GM12878 (cell line): ENCODE measurements around the gene C10orf90. TPM values are rescaled to one million over a fixed set of nuclear protein-coding genes. Genes with fewer than 3 reads are reported as not detected.

Experiments
- ATAC-seq: fragments of 200-7000 bp; cut with Tn5 transposase; 3 replicates; pipeline ENCODE4 v1.9.1; 2020; ENCODE audit warnings: mild to moderate bottlenecking, moderate library complexity
- BruUV-seq: library from RNA; stranded (reverse); fragments of 400-500 nt; replicated peaks from 2 replicates; lab custom pipeline; 2021; lab: Mats Ljungman, UMichigan
- CTCF ChIA-PET: fragments of 300-600 bp; sonication (Branson Sonifier 250); formaldehyde crosslinking; extraction: SDS; loops from one replicate; lab custom pipeline; 2021; ENCODE audit warnings: inconsistent platforms; lab: Yijun Ruan, JAX
- POLR2A ChIA-PET: fragments of 350-600 bp; formaldehyde crosslinking; extraction: SDS; loops from one replicate; lab custom pipeline; 2021; ENCODE audit warnings: inconsistent platforms; lab: Charles Lee
- RAD21 ChIA-PET: fragments of 300-600 bp; sonication (Branson Sonifier 250); formaldehyde crosslinking; loops from one replicate; lab custom pipeline; 2023; ENCODE audit warnings: antibody characterized with exemption; ENCODE audit not compliant: unreplicated experiment; lab: Charles Lee
- SMC1A ChIA-PET: fragments of 300-600 bp; sonication (Branson Sonifier 250); formaldehyde crosslinking; loops from one replicate; lab custom pipeline; 2023; ENCODE audit not compliant: unreplicated experiment, uncharacterized antibody; lab: Charles Lee
- DNase-seq: peaks from one replicate; pipeline ENCODE4 v3.0.0-alpha.2; 2011; ENCODE audit warnings: low read depth, low spot score
- FAIRE-seq: peaks from 3 replicates; lab custom pipeline; 2011; peaks lifted over from hg19 to GRCh38; lab: Jason Lieb, UNC
- H2AFZ ChIP-seq: 2 replicates; pipeline ENCODE4 v1.6.0; 2011; ENCODE audit warnings: low read depth, low read length, control low read depth; ENCODE audit not compliant: control insufficient read depth
- H3K27ac ChIP-seq: 2 replicates; pipeline ENCODE4 v1.5.1; 2011; ENCODE audit warnings: control low read depth; ENCODE audit not compliant: control insufficient read depth, insufficient read depth
- H3K27me3 ChIP-seq, 2 experiments: replicated peaks in 1 of 2; 2 replicates each; pipeline versions ENCODE4 v1.6.0 to v1.6.1; 2011; ENCODE audit warnings: low read length in 1 of 2; ENCODE audit not compliant: control insufficient read depth in 2 of 2, insufficient read depth in 2 of 2
- H3K36me3 ChIP-seq, 2 experiments: 2 replicates each; pipeline ENCODE4 v1.5.1; 2011; ENCODE audit warnings: low read length in 1 of 2; ENCODE audit not compliant: control insufficient read depth in 2 of 2, insufficient read depth in 2 of 2
- H3K4me1 ChIP-seq: 2 replicates; pipeline ENCODE4 v1.6.1; 2011; ENCODE audit warnings: mild to moderate bottlenecking, low read length, moderate library complexity, mixed read lengths; ENCODE audit not compliant: control insufficient read depth, insufficient read depth
- H3K4me2 ChIP-seq: 2 replicates; pipeline ENCODE4 v1.6.0; 2011; ENCODE audit warnings: control low read depth; ENCODE audit not compliant: control insufficient read depth, insufficient read depth
- H3K4me3 ChIP-seq: fragments of 200-600 bp; sonication (generic); 2 replicates; pipeline ENCODE4 v1.5.1; 2016
- H3K79me2 ChIP-seq: 2 replicates; pipeline ENCODE4 v1.6.0; 2011; ENCODE audit warnings: low read length; ENCODE audit not compliant: control insufficient read depth, insufficient read depth
- H3K9ac ChIP-seq: 2 replicates; pipeline ENCODE4 v1.8.0; 2011; ENCODE audit warnings: low read length, control low read depth, mixed read lengths; ENCODE audit not compliant: control insufficient read depth, insufficient read depth
- H3K9me3 ChIP-seq: replicated peaks from 3 replicates; pipeline ENCODE4 v1.5.1; 2011; ENCODE audit warnings: mild to moderate bottlenecking, low read length; ENCODE audit not compliant: control insufficient read depth, insufficient read depth
- H4K20me1 ChIP-seq: 2 replicates; pipeline ENCODE4 v1.6.0; 2011; ENCODE audit not compliant: control insufficient read depth, insufficient read depth
- ASH2L ChIP-seq: fragments of 300-600, 200-600 bp; sonication (generic); IDR thresholded peaks from 2 replicates; pipeline ENCODE4 v1.6.1; 2017; ENCODE audit warnings: low read depth, mild to moderate bottlenecking, borderline replicate concordance
- BRCA1 ChIP-seq: IDR thresholded peaks from 2 replicates; pipeline ENCODE4 v1.6.1; 2011; ENCODE audit warnings: low read depth, low read length, improper control_type of control experiment
- EED ChIP-seq: sonication (generic); IDR thresholded peaks from 2 replicates; pipeline ENCODE4 v1.6.1; 2016; ENCODE audit warnings: antibody characterized with exemption, low read depth
- FOXM1 ChIP-seq: IDR thresholded peaks from 2 replicates; pipeline ENCODE4 v1.6.1; 2012; ENCODE audit warnings: low read depth, mild to moderate bottlenecking, inconsistent platforms, low read length, moderate library complexity
- IKZF2 ChIP-seq, 2 experiments: fragments of 450-650 bp; IDR thresholded peaks; 2 replicates each; pipeline ENCODE4 v1.6.1; 2017; ENCODE audit warnings: mild to moderate bottlenecking in 2 of 2, moderate library complexity in 2 of 2
- IRF4 ChIP-seq: IDR thresholded peaks from 2 replicates; pipeline ENCODE4 v1.6.1; 2011; ENCODE audit warnings: low read depth, low read length
- MAX ChIP-seq: IDR thresholded peaks from 2 replicates; pipeline ENCODE4 v1.6.1; 2012; ENCODE audit warnings: low read depth, low read length, improper control_type of control experiment
- MEF2B ChIP-seq: fragments of 450-650 bp; IDR thresholded peaks from 2 replicates; pipeline ENCODE4 v1.6.1; 2018; ENCODE audit warnings: mild to moderate bottlenecking, moderate library complexity; ENCODE audit not compliant: partially characterized antibody, poor library complexity, severe bottlenecking
- MXI1 ChIP-seq: fragments of 150-350 bp; IDR thresholded peaks from 2 replicates; pipeline ENCODE4 v1.6.1; 2011; ENCODE audit warnings: low read depth, mild to moderate bottlenecking, inconsistent platforms, low read length, improper control_type of control experiment
- NKRF ChIP-seq: fragments of 450-650 bp; conservative IDR thresholded peaks from 2 replicates; pipeline ENCODE4 v1.6.1; 2017; ENCODE audit warnings: mild to moderate bottlenecking, moderate library complexity
- NR2F1 ChIP-seq: fragments of 450-650 bp; conservative IDR thresholded peaks from 2 replicates; pipeline ENCODE4 v1.6.1; 2017; ENCODE audit warnings: mild to moderate bottlenecking
- PAX5 ChIP-seq: IDR thresholded peaks from 2 replicates; pipeline ENCODE4 v1.6.1; 2011; ENCODE audit warnings: low read depth, low read length, borderline replicate concordance
- POU2F2 ChIP-seq: IDR thresholded peaks from 3 replicates; pipeline ENCODE4 v1.6.1; 2011; ENCODE audit warnings: low read depth, mild to moderate bottlenecking, low read length, borderline replicate concordance
- RAD21 ChIP-seq: IDR thresholded peaks from 2 replicates; pipeline ENCODE4 v1.6.1; 2011; ENCODE audit warnings: mild to moderate bottlenecking, low read depth, low read length, moderate library complexity; ENCODE audit not compliant: insufficient read depth
- REST ChIP-seq: IDR thresholded peaks from 2 replicates; pipeline ENCODE4 v1.6.1; 2012; ENCODE audit warnings: mild to moderate bottlenecking, low read depth, low read length
- SMAD1 ChIP-seq: fragments of 450-650 bp; IDR thresholded peaks from 2 replicates; pipeline ENCODE4 v1.6.1; 2018; ENCODE audit warnings: mild to moderate bottlenecking, low read depth; ENCODE audit not compliant: partially characterized antibody
- WGBS: methylation state at CpG from one replicate; pipeline ENCODE4 v1.1.6; 2016; ENCODE audit warnings: low lambda C conversion rate; ENCODE audit not compliant: insufficient replicate concordance, insufficient coverage; ENCODE audit errors: missing lambda C conversion rate; 5-methylcytosine and 5-hydroxymethylcytosine counted together
- in situ Hi-C: fragments of 300-500 bp; cut with MboI; formaldehyde crosslinking; loops from 9 replicates; pipeline ENCODE4 v1.14.3; 2018; ENCODE audit warnings: mixed read lengths
- intact Hi-C: fragments of 100-400 bp; cut with micrococcal nuclease; formaldehyde crosslinking; loops from one replicate; pipeline ENCODE4 v1.14.2; 2022; ENCODE audit not compliant: unreplicated experiment
- polyA plus RNA-seq, 11 experiments: library from polyadenylated mRNA; depleted of rRNA in 4 of 11; unstranded in 6 of 11; stranded (reverse) in 5 of 11; fragments of >200 nt; fragmentation: Nextera tagmentation in 4 of 11; fragmentation: Illumina TruSeq in 1 of 11; extraction: Ambion mirVana in 4 of 11; extraction: Trizol in 1 of 11; gene quantifications; 1 replicate in 1 of 11; 2 replicates in 10 of 11; pipeline versions ENCODE4 v1.2.1 to v1.2.3, GENCODE V29; 2011 to 2016; ENCODE audit warnings: inconsistent platforms in 2 of 11, missing spikeins in 2 of 11, low read depth in 1 of 11
- total RNA-seq, 4 experiments: library from RNA; depleted of rRNA in 3 of 4; stranded (reverse); fragments of >200 nt in 3 of 4; fragmentation: Illumina TruSeq in 1 of 4; extraction: Trizol in 1 of 4; gene quantifications; 2 replicates each; pipeline versions ENCODE4 v1.2.1 to v1.2.3, GENCODE V29; 2013 to 2021
- TF ChIP-seq, protein P1 (sequence below): fragments of 450-650 bp; IDR thresholded peaks from 2 replicates; pipeline ENCODE4 v1.6.1; 2017; ENCODE audit warnings: mild to moderate bottlenecking, low read depth, inconsistent platforms; ENCODE audit not compliant: poor library complexity, severe bottlenecking

C10orf90 gene
- total and polyA plus RNA-seq, 10 of the 15 experiments (the other 5 are each of a cell fraction or from before 2014, with no cell fraction given) = 0.04 TPM; not detected in 9

- TF ChIP-seq REST = no peak
- TF ChIP-seq POU2F2 = no peak
- no peak for TF ChIP-seq SMAD1
- TF ChIP-seq NKRF = no peak
- no peak for TF ChIP-seq BRCA1
- no peak for TF ChIP-seq IKZF2 (IDR thresholded peaks at IDR 0.05)
- TF ChIP-seq, all 136 proteins: peak for 0
Observed at GRCh38 chr10:126686268-126686667, 15.8 kb upstream of the C10orf90 start (continued).

- Histone ChIP-seq H3K4me2 (no peak overlapping the region), H3K9me3 (no peaks in the 10 kb centered on the region; the same call in 2 of the 3 replicates), H3K36me3 (no peaks in the 10 kb centered on the region), H3K9ac (no peak overlapping the region), H3K27me3 (no peaks in the 10 kb centered on the region), H4K20me1 (no peaks in the 10 kb centered on the region), H2AFZ (no peak overlapping the region), H3K4me1 (no peaks in the 10 kb centered on the region), H3K4me3 (no peak overlapping the region), H3K27ac (no peak overlapping the region), H3K79me2 (no peaks in the 10 kb centered on the region)
- intact Hi-C loops (no loop called here), in situ Hi-C loops (no loop called here)
- no peak for DNase-seq
- ChIA-PET CTCF (no interaction called here), SMC1A (no interaction called here), RAD21 (no interaction called here), POLR2A (no interaction called here)
- no TSS peak for BruUV-seq
- 17% methylated on average over 4 of the region's 4 CpGs for WGBS
- no peak for FAIRE-seq
- no peak for ATAC-seq
- TF ChIP-seq EED = no peak
- no peak for TF ChIP-seq NR2F1
- TF ChIP-seq MAX = no peak
- TF ChIP-seq IRF4 = no peak
- no peak for TF ChIP-seq MEF2B
- TF ChIP-seq, protein P1, sequence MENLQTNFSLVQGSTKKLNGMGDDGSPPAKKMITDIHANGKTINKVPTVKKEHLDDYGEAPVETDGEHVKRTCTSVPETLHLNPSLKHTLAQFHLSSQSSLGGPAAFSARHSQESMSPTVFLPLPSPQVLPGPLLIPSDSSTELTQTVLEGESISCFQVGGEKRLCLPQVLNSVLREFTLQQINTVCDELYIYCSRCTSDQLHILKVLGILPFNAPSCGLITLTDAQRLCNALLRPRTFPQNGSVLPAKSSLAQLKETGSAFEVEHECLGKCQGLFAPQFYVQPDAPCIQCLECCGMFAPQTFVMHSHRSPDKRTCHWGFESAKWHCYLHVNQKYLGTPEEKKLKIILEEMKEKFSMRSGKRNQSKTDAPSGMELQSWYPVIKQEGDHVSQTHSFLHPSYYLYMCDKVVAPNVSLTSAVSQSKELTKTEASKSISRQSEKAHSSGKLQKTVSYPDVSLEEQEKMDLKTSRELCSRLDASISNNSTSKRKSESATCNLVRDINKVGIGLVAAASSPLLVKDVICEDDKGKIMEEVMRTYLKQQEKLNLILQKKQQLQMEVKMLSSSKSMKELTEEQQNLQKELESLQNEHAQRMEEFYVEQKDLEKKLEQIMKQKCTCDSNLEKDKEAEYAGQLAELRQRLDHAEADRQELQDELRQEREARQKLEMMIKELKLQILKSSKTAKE = no peak
- no peak for TF ChIP-seq RAD21
- no peak for TF ChIP-seq PAX5
- TF ChIP-seq MXI1 = no peak
- no peak for TF ChIP-seq ASH2L
- no peak for TF ChIP-seq FOXM1
Observed at GRCh38 chr10:126685756-126686155, 15.3 kb upstream of the C10orf90 start.
